ENCODE data around the gene ARHGAP8.
"Not testable (repeated sequence)": the region's sequence is repeated elsewhere in the genome, so short reads cannot be mapped to it uniquely, and the experiment has no call there.

The ARHGAP8 gene

DNA sequence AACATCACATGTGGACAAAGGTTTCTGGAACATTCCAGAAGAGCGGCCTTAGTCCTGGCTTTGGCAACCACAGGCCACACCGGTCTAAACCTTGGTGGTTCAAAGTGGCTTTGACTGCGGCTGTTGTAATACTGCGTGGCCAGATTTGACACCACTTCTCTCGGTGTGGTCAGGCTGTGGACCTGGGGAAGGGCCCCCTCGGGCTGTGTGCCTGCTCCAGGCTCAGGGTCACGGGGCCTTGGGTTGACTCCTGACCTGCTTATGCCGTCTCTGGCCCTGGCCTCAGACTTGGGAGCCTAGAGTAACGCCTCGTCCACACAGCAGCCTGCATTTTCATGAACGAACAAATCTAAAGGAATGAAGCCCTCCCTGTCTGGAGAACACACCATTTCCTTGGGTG is 139.4 kb downstream of the ARHGAP8 start:
- DNase-seq = no peak

DNA sequence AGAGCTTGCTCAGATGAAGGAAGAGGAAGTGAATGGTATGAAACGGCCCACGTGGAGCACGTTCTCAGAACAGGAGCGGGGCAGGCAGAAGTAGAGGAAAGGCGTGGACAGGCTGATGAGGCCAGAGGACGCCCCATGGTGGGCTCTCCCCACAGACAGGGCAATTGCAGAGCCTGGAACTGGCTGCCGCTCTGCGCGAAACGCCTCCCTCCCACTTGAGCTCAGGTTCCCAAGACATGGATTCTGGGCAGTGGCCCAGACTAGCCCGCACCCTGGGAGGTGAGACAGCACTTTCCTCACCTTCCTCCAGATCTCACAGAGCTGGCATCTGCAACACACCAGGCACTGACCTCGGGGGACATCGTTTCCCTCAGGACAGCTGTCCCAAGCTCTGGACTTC is 139.9 kb downstream of the ARHGAP8 start:
- no peak for DNase-seq

DNA sequence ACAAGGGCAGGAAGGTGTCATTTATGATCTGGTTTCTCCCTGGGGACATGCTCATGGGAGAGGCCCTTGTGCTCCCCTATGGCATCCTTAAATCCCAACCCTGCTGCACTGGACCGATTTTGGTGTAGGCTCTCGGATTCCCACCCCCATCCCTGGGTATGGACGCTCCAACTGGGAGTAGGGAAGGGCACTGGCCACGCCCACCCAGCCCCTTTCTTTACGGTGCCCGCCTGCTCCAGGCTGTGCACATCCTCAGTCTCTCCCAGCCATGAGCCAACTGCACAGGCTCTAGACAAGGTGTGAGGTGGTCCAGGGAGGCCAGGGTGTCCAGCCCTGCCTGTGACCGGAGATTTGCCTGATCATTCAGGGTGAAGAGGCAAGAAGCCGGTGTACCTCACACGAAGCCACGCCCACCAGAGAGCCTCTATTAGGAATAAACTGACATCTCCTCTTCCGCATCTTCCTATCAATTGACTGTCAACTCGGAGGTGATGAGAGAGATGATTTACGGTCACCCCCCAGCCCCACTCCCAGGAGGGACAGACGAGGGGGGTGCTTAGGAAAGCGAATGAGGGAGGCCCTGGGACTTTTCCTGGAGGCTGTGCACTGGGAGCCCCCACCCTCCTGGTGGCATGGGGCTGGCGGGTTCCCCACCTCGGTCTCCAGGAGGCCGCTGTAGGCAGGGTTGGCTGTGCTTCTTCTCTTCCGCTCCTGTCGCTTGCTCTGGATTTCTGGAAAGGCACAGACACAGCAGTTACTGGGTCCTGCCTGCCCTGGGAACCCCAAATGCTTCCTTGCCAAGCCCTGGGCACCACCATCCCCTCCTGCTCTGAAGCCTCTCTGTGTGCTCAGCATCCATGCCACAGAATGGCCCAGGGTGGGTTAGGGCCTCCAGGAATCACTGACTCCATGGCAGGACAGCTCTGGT is 140.7 kb downstream of the ARHGAP8 start:
- no peak for DNase-seq

DNA sequence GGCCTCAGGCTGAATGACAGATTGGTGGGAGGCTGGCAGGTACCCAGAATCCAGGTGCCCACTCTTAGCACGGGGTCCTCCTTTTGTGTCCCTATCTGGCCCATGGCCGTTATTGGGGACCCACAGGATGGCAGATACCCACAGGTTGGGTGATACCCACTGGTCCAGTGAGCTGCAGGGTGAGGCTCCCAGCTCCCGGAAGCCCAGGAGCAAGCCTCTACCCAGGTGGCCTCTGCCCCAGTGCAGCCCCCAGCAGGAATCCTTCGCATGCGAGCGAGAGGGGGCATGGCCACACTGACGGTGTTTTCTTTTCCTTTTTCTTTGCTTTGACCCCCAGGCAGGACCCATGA is 141.3 kb downstream of the ARHGAP8 start:
- DNase-seq = no peak

DNA sequence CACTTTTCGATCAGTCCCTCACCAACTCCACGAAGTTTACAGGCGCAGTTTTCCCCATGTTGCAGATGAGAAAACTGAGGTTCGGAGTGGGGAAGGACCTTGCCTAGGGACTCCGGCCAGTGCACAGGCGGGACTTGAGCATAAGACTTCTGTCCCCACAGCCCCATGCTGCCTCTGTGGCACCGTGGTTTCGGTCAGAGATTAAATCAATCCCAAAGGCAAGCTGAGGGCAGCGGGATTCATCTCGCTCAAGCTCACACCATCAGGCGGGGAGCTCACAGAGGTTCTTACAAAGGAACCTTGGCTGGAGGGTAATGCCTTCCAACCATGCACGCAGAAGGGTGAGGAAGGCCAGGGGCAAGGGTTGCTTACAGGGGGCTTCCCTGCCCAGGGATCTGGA is 141.9 kb downstream of the ARHGAP8 start:
- no peak for DNase-seq

DNA sequence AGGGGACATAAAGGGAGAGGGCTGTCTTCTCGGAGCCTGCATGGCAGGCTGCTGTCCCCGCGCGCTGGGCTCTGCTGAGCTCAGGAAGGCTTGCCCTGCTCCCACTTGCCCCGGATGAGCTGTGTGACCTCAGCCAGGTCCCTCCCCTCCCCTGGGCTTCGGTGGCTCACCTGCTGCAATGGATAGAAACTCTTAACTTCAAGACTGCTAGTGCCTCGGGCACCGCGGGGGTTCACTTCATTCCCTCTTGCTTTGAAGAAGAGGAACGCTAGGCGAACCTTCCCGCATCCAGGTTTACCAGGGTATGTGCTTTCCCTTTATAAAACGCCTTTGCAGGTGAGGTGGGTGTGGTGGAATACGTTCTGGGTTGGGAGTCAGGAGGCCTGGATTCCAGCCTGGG is 142.4 kb downstream of the ARHGAP8 start:
- DNase-seq = no peak

DNA sequence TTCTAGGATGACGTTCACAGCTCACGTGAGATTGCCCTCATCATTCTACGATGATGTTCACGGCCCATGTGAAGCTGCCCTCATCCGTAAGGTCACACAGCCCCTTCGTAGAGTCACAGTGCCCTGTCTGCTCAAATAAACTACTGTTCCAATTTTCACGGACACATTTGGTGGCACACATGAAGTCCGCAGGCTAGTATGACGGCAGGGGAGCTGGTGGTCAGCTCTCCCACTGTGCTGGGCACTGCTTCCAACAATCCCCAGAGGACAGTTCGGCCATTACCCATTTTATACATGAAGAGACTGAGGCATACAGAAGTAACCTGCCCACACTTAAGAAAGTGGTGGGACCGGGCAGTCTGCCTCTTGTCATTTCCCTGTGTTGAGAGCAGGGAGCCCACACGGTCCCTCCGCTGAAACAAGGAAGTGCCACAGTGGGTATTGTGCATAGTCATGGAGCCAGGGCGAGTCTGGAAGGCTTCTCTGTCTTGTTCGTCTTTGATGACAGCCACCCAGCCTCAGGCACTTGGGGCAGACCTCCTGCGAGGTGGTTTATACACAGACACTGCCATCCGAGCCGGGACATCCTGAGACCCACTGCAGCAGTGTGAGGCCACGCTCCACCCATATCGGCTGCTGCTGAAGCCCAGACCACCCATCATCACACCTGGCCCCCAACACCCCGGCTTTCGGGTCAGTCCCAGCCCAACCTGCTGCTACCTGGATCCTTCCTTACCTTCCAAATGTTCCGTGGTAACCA is 143.1 kb downstream of the ARHGAP8 start:
- no peak for DNase-seq

DNA sequence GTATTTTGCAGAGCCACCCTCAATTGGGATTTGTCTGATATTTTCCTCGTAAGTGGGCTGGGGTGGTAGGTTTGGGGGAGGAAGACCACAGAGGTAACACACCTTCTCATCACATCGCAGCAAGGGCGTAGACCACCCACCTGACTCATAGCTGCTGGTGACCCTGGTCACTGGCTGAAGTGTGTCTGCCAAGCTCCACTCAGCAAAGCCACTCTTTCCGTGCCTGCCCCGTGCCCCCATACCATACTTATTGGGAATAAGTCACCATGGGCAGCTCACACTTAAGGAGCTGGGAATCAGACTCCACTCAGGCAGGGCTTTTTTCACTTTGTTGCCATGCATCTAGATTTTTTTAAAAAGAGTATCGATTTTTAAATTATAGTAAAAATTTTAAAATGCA is 145.9 kb downstream of the ARHGAP8 start:
- DNase-seq = no peak

DNA sequence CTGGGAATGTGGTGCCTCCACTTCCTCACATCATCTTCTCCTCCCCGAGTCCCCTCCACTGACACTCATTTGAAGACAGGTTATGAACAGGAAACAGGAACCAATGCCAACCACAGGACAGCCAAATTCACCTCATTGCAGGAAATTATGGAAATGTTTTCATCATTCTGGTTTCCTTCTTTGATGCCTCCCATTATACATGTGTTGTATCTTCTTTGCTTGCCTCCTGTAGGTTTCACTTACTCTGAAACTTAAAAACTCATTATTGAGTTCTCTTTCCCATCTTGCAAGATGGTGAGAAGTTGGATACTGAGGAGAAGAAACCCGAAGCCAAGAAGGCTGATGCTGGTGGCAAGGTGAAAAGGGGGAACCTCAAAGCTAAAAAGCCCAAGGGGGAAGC is 148.9 kb downstream of the ARHGAP8 start:
- DNase-seq = no peak

DNA sequence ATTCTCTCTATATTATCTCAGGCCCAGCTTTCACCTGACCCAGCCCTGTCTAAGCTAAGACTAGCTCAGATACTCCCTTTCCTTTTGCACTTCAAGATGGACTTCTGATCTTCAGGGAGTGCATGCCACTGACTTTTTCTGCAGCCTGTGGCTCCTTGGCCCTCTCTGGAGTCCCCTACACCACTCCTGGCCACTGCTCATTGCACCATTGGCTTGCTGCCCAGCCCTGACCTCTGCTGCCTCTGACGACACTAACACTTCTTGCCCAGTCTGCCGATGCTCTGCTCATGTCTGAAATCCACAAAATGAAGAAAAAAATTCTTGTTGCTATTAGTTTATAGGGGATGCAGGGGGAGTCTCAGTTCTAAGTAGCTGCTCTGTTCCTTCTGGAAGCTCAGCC is 150.8 kb downstream of the ARHGAP8 start:
- not testable (repeated sequence) for DNase-seq

DNA sequence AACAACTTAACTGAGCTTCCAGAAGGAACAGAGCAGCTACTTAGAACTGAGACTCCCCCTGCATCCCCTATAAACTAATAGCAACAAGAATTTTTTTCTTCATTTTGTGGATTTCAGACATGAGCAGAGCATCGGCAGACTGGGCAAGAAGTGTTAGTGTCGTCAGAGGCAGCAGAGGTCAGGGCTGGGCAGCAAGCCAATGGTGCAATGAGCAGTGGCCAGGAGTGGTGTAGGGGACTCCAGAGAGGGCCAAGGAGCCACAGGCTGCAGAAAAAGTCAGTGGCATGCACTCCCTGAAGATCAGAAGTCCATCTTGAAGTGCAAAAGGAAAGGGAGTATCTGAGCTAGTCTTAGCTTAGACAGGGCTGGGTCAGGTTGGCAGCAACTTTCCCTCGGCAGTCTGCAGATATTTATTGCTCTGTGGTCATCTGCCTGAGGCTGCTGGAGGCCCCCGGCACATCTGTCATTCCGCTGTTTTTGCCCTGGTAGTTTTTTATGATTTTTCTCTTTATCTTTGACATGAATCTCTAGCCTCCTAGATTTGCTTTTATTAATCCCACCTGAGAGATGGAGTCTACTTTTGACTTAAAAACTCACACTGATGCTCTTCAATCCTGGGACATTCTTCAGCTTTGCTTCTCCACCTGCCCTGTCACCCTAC is 152.2 kb downstream of the ARHGAP8 start:
- not testable (repeated sequence) for DNase-seq

DNA sequence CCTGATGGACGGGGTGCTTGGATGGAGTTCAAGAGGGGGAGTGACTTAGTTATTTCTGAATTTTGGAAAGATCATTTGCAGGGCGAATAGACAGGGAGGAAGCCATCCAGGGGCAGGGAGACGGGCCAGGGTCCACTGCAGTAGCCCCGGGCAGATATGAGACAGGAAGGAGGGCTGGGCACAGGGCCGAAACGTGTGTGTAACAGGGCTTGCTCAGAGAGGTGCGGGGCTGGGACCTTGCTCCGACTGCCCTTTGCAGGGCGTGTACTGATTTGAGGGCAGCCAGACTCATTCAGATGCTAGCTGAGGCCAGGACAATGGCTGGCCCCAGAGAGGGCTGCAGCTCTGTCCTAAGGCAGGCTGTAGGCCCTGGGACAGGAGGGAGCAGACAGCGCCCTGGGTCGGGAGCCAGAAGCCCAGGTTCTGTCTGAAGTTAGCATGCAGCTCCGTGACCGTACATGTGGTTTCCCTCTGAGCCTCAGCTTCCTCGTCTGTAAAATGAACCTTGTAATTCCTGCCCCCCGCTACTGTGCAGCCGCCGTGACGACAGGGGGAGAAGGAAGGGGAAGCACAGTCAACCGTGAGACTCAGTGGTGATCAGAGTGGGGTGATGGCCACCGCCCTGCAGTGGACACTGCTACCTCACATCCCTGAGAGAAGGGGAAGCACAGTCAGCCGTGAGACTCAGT is 154.0 kb downstream of the ARHGAP8 start:
- DNase-seq = no peak

DNA sequence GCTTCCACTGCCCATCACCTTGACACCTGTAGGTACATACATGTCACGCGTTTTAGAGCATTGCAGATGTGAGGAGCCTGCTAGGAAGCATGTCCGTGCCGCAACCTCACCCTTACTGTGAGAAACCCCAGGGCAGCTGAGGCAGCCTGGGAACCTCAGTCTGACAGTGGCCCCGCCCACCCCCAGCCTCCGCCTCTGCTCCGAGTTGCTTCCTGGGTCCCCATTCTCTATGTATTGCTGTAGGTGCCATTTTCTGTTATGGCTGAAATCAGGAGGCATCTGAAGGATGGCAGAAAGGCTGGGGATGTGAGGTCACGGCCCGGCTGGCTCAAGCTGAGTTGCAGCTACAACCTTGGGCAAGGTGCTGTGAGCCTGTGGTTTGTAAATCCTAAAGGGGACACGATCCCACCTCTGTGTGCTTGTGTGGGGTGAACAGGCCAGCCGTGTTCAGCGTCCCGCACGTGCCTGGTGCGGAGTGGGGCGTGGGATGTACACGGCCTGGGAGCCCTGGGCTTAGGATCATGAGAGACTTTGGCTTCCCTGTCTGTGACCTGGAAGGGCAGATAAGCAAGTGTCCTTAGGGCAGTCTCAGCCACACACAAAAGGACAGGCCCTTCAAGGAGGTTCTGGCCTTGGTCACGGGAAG is 154.7 kb downstream of the ARHGAP8 start:
- no peak for DNase-seq

DNA sequence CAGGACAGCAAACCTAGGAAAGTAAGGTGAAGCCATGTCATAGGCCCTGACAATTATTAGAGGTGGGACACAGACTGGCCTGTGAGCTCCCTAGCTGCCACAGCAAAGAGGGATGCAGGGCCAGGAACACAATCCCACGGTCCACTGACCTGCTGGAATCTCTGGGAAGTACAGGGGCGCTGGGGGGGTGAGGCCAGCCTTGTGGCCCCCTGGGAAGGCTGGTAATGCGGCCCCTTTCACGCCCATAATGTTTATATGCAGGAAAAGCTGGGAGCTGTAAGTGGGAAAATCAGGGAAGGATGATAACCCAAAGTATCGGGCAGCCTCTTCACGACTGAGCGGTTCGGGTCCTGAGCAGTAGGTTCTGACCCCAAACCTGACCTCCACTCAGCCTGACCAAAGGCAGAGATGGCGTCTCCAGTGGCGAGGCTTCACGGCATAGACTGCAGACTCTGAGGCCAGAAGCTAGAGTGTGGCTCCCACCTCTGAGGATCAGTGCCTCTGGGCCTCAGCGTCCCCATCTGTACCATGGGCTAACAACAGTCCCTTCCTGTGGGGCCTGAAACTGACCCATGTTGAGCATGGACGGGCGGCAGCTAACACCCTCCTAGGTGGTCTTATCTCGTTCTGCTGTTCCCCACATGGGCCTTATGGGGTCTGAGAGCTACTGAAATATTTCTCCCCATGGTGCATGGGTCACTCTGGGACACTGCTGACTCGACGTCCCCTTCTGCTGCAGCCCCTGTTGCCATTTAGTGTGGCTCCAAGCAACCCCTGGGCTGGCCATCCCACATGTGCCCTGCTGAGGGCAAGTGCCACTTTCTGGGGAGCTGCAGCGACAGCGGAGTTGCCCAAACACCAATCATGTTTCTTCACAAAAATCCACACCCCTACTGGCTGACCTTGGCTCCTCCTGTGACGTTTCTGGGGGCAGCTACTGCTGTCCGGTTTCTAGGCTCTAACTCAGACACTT is 155.7 kb downstream of the ARHGAP8 start:
- no peak for DNase-seq

DNA sequence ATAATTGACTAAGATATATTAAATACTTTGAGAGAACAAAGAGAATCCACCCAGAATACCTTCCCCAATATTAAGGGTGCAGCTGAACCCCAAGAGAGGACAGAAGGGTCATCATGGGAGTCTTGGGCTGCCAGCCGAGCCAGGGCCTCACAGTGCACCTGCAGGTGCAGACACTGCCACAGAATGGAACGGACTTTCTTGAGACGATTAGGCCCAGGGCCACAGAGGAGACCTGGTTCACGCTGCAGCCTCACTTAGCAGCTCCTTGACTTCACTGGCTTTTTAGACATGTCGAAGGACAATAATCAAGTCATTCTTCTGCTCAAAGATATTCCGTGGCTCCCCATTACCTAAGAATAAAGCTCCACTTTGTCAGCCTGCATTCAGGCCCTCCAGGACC is 156.9 kb downstream of the ARHGAP8 start:
- no peak for DNase-seq
